Testis (tissue), 2 donors: Measurements from ENCODE around the gene OPRL1.

Experiments used
- POLR2A ChIP-seq: fragments of 450-650 bp; IDR thresholded peaks from one replicate; pipeline ENCODE4 v1.6.1; 2017; ENCODE audit warnings: antibody characterized with exemption, mild to moderate bottlenecking, moderate library complexity
- TF ChIP-seq, protein P1 (sequence below), 3 experiments: fragments of 450-650 bp in 2 of 3; fragments of 200-600 bp in 1 of 3; sonication (generic) in 1 of 3; IDR thresholded peaks; one replicate each; pipeline ENCODE4 v1.5.1; 2016 to 2019; ENCODE audit warnings: antibody characterized with exemption in 3 of 3, mild to moderate bottlenecking in 2 of 3, moderate library complexity in 1 of 3

- TF ChIP-seq, protein P1, sequence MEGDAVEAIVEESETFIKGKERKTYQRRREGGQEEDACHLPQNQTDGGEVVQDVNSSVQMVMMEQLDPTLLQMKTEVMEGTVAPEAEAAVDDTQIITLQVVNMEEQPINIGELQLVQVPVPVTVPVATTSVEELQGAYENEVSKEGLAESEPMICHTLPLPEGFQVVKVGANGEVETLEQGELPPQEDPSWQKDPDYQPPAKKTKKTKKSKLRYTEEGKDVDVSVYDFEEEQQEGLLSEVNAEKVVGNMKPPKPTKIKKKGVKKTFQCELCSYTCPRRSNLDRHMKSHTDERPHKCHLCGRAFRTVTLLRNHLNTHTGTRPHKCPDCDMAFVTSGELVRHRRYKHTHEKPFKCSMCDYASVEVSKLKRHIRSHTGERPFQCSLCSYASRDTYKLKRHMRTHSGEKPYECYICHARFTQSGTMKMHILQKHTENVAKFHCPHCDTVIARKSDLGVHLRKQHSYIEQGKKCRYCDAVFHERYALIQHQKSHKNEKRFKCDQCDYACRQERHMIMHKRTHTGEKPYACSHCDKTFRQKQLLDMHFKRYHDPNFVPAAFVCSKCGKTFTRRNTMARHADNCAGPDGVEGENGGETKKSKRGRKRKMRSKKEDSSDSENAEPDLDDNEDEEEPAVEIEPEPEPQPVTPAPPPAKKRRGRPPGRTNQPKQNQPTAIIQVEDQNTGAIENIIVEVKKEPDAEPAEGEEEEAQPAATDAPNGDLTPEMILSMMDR (IDR thresholded peaks at IDR 0.05): peak; percentile 26 to 55 (median 26)
- TF ChIP-seq POLR2A: no peak
Observed at GRCh38 chr20:64038565-64039292, 41.2 kb upstream of the OPRL1 start.
